K562 (cell line): ENCODE measurements around the gene PDE2A. TPM values are rescaled to one million over a fixed set of nuclear protein-coding genes. Genes with fewer than 3 reads are reported as not detected.

Source experiments
- ATAC-seq: fragments of 200-7000 bp; cut with Tn5 transposase; 3 replicates; pipeline ENCODE4 v1.9.1; 2020; ENCODE audit warnings: moderate library complexity
- BruUV-seq: library from RNA; stranded (reverse); fragments of 400-500 nt; replicated peaks from 2 replicates; lab custom pipeline; 2021; lab: Mats Ljungman, UMichigan
- CTCF ChIA-PET: fragments of 300-600 bp; formaldehyde crosslinking; extraction: SDS; loops from one replicate; lab custom pipeline; 2021; ENCODE audit warnings: low intra/inter-chr PET ratio; lab: Yijun Ruan, JAX
- POLR2A ChIA-PET: fragments of 300-600, 350-650 bp; sonication (Branson Sonifier 250); formaldehyde crosslinking; extraction: SDS; loops from one replicate; lab custom pipeline; 2021; ENCODE audit warnings: antibody characterized with exemption, inconsistent platforms; lab: Yijun Ruan, JAX
- DNase-seq, 4 experiments: peaks; one replicate each; pipeline versions ENCODE4 v3.0.0 to v3.0.0-alpha.2; 2011 to 2018; ENCODE audit warnings: low spot score in 3 of 4, mixed read lengths in 3 of 4; ENCODE audit errors: extremely low read depth in 1 of 4
- FAIRE-seq: peaks from 2 replicates; lab custom pipeline; 2011; peaks lifted over from hg19 to GRCh38; lab: Jason Lieb, UNC
- H2AFZ ChIP-seq: 2 replicates; pipeline ENCODE4 v1.6.0; 2011; ENCODE audit warnings: low read depth, low read length, control low read depth, inconsistent platforms
- H3K27ac ChIP-seq: fragments of 200-600 bp; 3 replicates; pipeline ENCODE4 v1.8.0; 2011; ENCODE audit warnings: low read depth, mild to moderate bottlenecking, control low read depth, inconsistent platforms, low read length, moderate library complexity, mixed read lengths; ENCODE audit errors: extremely low read depth
- H3K27me3 ChIP-seq, 2 experiments: fragments of 300-600 bp in 1 of 2; 2 replicates in 1 of 2; 3 replicates in 1 of 2; pipeline versions ENCODE4 v1.6.0 to v1.8.0; 2011; ENCODE audit warnings: inconsistent platforms in 2 of 2, low read length in 2 of 2, mild to moderate bottlenecking in 1 of 2, mixed read lengths in 1 of 2, moderate library complexity in 1 of 2; ENCODE audit not compliant: control insufficient read depth in 2 of 2, insufficient read depth in 2 of 2
- H3K36me3 ChIP-seq: fragments of 300-600 bp; 3 replicates; pipeline ENCODE4 v1.8.0; 2011; ENCODE audit warnings: mild to moderate bottlenecking, low read length, inconsistent platforms; ENCODE audit not compliant: control insufficient read depth, insufficient read depth
- H3K4me1 ChIP-seq, 2 experiments: fragments of 200-600 bp in 1 of 2; replicated peaks in 1 of 2; 2 replicates in 1 of 2; 3 replicates in 1 of 2; pipeline versions ENCODE4 v1.5.1 to v1.8.0; 2011; ENCODE audit warnings: inconsistent platforms in 2 of 2, low read length in 2 of 2, mild to moderate bottlenecking in 1 of 2, mixed read lengths in 1 of 2, moderate library complexity in 1 of 2; ENCODE audit not compliant: control insufficient read depth in 2 of 2, insufficient read depth in 2 of 2
- H3K4me2 ChIP-seq: 2 replicates; pipeline ENCODE4 v1.6.1; 2011; ENCODE audit warnings: low read length, control low read depth, inconsistent platforms, mixed read lengths; ENCODE audit not compliant: insufficient read depth
- H3K4me3 ChIP-seq: fragments of 200-600 bp; sonication (generic), shearing (Covaris generic); 2 replicates; pipeline ENCODE4 v1.5.1; 2016; ENCODE audit warnings: control low read depth, inconsistent platforms
- H3K79me2 ChIP-seq: fragments of 200-600 bp; 3 replicates; pipeline ENCODE4 v1.8.0; 2011; ENCODE audit warnings: low read length, inconsistent platforms; ENCODE audit not compliant: control insufficient read depth, insufficient read depth
- H3K9ac ChIP-seq, 2 experiments: 2 replicates each; pipeline versions ENCODE4 v1.6.0 to v1.6.1; 2011; ENCODE audit warnings: low read depth in 2 of 2, low read length in 2 of 2, control low read depth in 1 of 2, inconsistent platforms in 1 of 2, mild to moderate bottlenecking in 1 of 2, mixed read lengths in 1 of 2; ENCODE audit not compliant: insufficient read depth in 1 of 2
- H3K9me1 ChIP-seq: one replicate; pipeline ENCODE4 v1.6.0; 2011; ENCODE audit warnings: inconsistent platforms, mild to moderate bottlenecking, low read length, moderate library complexity; ENCODE audit not compliant: control insufficient read depth, insufficient read depth
- H3K9me3 ChIP-seq: replicated peaks from 2 replicates; pipeline ENCODE4 v1.5.1; 2011; ENCODE audit warnings: low read depth, low read length, inconsistent platforms; ENCODE audit not compliant: control insufficient read depth, insufficient read depth
- H4K20me1 ChIP-seq: replicated peaks from 2 replicates; pipeline ENCODE4 v1.6.1; 2011; ENCODE audit warnings: low read length, inconsistent platforms, mixed read lengths; ENCODE audit not compliant: control insufficient read depth, insufficient read depth
- CREM ChIP-seq: IDR thresholded peaks from 2 replicates; pipeline ENCODE4 v1.6.1; 2014; ENCODE audit warnings: antibody characterized with exemption, low read depth
- EWSR1 ChIP-seq: fragments of 450-650 bp; IDR thresholded peaks from 2 replicates; pipeline ENCODE4 v1.6.1; 2018; ENCODE audit warnings: borderline replicate concordance, mild to moderate bottlenecking, low read depth, moderate library complexity; ENCODE audit not compliant: partially characterized antibody
- ILF3 ChIP-seq: fragments of 450-650 bp; IDR thresholded peaks from 2 replicates; pipeline ENCODE4 v1.6.1; 2018; ENCODE audit warnings: antibody characterized with exemption, mild to moderate bottlenecking, moderate library complexity, borderline replicate concordance
- NFE2L1 ChIP-seq: fragments of 450-650 bp; IDR thresholded peaks from 2 replicates; pipeline ENCODE4 v1.6.1; 2016; ENCODE audit warnings: missing genetic modification characterization, low read depth, mild to moderate bottlenecking, missing compliant biosample characterization, moderate library complexity, borderline replicate concordance
- SAFB ChIP-seq: fragments of 200-400 bp; formaldehyde crosslinking; IDR thresholded peaks from 2 replicates; pipeline ENCODE4 v1.6.1; 2017; ENCODE audit warnings: low read depth, low read length, borderline replicate concordance
- SLC30A9 ChIP-seq: fragments of 250-450 bp; sonication (Bioruptor Pico); IDR thresholded peaks from 2 replicates; pipeline ENCODE4 v1.8.0; 2022; ENCODE audit warnings: mild to moderate bottlenecking, moderate library complexity
- SREBF1 ChIP-seq: fragments of 150-350 bp; IDR thresholded peaks from 2 replicates; pipeline ENCODE4 v1.6.1; 2014; ENCODE audit warnings: antibody characterized with exemption, low read depth, low read length, borderline replicate concordance
- SRF ChIP-seq, 2 experiments: fragments of 250-450, 450-650 bp in 1 of 2; sonication (Bioruptor Pico) in 1 of 2; sonication (generic) in 1 of 2; formaldehyde crosslinking; IDR thresholded peaks; 2 replicates each; pipeline versions ENCODE4 v1.5.0 to v1.5.1; 2020 to 2022; ENCODE audit warnings: mild to moderate bottlenecking in 1 of 2, missing genetic modification reagents in 1 of 2
- ZKSCAN1 ChIP-seq: fragments of 150-350 bp; IDR thresholded peaks from 2 replicates; pipeline ENCODE4 v1.6.1; 2016; ENCODE audit warnings: low read depth, low read length
- ZNF124 ChIP-seq: sonication (generic); formaldehyde crosslinking; IDR thresholded peaks from 2 replicates; pipeline ENCODE4 v1.8.1; 2022; ENCODE audit warnings: missing genetic modification reagents
- ZNF354B ChIP-seq: fragments of 250-450 bp; sonication (Bioruptor Pico); IDR thresholded peaks from 2 replicates; pipeline ENCODE4 v1.4.0; 2020
- ZNF445 ChIP-seq: fragments of 250-450 bp; sonication (Bioruptor Pico); IDR thresholded peaks from 2 replicates; pipeline ENCODE4 v1.4.0; 2020; ENCODE audit warnings: low read depth, mild to moderate bottlenecking, moderate library complexity
- ZNF695 ChIP-seq: fragments of 450-650 bp; formaldehyde crosslinking; IDR thresholded peaks from 2 replicates; pipeline ENCODE4 v1.4.0; 2020; ENCODE audit warnings: mild to moderate bottlenecking, moderate library complexity
- WGBS: fragments of 100-300 bp; shearing (Covaris generic); methylation state at CpG from one replicate; pipeline ENCODE4 v1.1.6; 2016; ENCODE audit warnings: low coverage, mixed read lengths; ENCODE audit not compliant: insufficient coverage; ENCODE audit errors: missing lambda C conversion rate; 5-methylcytosine and 5-hydroxymethylcytosine counted together
- in situ Hi-C: fragments of 300-500 bp; cut with MboI; formaldehyde crosslinking; loops from 4 replicates; pipeline ENCODE4 v1.15.0; 2018; ENCODE audit warnings: inconsistent platforms, mixed read lengths
- intact Hi-C: fragments of 100-400 bp; cut with micrococcal nuclease; formaldehyde crosslinking; loops from 2 replicates; pipeline ENCODE4 v1.14.2; 2022
- polyA plus RNA-seq, 8 experiments: library from polyadenylated mRNA; depleted of rRNA in 4 of 8; stranded (reverse) in 5 of 8; unstranded in 3 of 8; fragments of >200 nt; fragmentation: Nextera tagmentation in 2 of 8; fragmentation: Illumina TruSeq in 1 of 8; extraction: Ambion mirVana in 2 of 8; extraction: Trizol in 1 of 8; gene quantifications; 2 replicates each; pipeline versions ENCODE4 v1.2.1 to v1.2.3, GENCODE V29; 2011 to 2014; ENCODE audit warnings: inconsistent platforms in 1 of 8, missing spikeins in 1 of 8
- total RNA-seq, 7 experiments: library from RNA; depleted of rRNA in 6 of 7; stranded (reverse); fragments of >200 nt in 6 of 7; fragmentation: Illumina TruSeq in 2 of 7; extraction: Trizol in 2 of 7; gene quantifications; 2 replicates each; pipeline versions ENCODE4 v1.2.1 to v1.2.3, GENCODE V29; 2011 to 2021; ENCODE audit warnings: low replicate concordance in 1 of 7
- TF ChIP-seq, protein P1 (sequence below): fragments of 450-650 bp; formaldehyde crosslinking; IDR thresholded peaks from 2 replicates; pipeline ENCODE4 v1.4.0; 2020; ENCODE audit warnings: mild to moderate bottlenecking, moderate library complexity
- TF ChIP-seq, protein P2 (sequence below), 2 experiments: IDR thresholded peaks in 1 of 2; conservative IDR thresholded peaks in 1 of 2; 2 replicates each; pipeline ENCODE4 v1.6.1; 2016; ENCODE audit warnings: low read depth in 2 of 2, mild to moderate bottlenecking in 1 of 2, missing compliant biosample characterization in 1 of 2, missing genetic modification characterization in 1 of 2, moderate library complexity in 1 of 2

PDE2A gene
- total and polyA plus RNA-seq, 9 of the 15 experiments (the other 6 are each of a cell fraction or from before 2014, with no cell fraction given): 0.07 to 15.2 (median 1.6) TPM; not detected in 1

DNA sequence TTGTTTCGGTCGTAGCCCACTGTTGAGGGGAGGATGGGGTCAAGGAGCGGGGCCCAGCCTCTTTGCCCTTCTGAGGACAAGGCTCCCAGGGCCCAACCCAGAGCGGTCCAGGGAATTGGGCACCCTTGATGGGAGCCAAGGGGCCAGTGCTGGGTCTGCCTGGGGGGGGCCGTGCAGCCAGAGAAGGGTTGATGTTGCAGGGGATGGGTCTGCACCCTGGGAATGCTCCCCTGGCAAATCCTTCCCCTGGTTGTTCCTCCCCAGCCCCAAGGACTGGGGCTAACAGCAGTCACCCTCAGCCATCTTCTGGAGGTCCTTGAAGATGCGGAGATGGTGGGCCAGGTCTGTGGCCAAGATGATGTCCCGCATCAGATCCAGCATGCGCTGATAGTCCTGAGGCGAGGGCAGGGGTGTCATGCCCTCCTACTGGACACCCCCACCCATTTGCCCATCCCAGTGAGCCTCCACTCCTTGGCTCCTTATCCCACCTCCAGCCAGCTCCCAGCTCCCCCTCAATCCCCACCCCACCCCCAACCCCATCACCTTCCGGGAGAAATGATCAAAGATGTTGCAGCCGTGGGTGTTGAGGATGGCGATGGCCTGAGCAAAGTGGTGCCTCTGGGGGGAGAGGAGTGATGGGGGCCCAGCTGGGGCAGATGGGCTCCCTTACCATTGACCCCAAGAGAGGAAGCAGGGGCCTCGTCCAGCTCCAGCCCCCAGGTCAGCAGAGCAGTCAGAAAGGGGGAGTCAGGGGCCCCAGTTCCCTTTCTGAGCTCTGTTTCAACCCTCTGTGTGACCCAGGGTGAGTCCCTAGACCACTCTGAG is 95.0 kb downstream of the PDE2A start (continued):
- TF ChIP-seq ILF3 (no peak), SAFB (no peak), ZNF445 (no peak), ZNF695 (CRISPR knock-in tag) (no peak), ZNF354B (CRISPR knock-in tag) (no peak), NFE2L1 (no peak)

DNA sequence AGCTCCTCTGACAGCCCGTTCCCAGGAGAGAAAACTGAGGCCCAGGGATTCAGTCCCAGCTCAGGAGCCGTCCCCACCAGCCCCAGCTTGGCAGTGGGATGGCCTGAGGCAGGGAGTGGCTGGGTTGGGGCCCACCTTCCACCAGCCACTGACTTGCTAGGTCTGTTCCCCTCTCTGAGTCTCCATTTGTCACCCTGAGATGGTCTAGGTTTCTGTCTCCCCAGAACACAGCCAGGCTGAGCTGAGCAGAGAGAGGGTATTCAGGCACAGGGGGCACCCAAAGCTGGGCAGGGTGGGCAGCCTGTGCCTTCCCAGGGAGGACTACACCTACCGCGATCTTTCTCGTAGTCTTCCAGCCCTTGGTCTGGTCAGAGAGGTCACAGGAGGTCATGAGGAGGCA is 95.7 kb downstream of the PDE2A start:
- ChIA-PET POLR2A (interaction anchor here (0.6 to 1.2 kb wide), 2 partner anchors 8 to 119 kb away, joined by 3 to 4 read pairs; no protein-coding TSS in a partner anchor), CTCF (no interaction called here)
- Histone ChIP-seq H3K27me3 (peaks cover 3 to 50% of the 10 kb centered on the region in 2 experiments; a peak in 4 of 5 replicates), H3K79me2 (no peaks in the 10 kb centered on the region), H3K4me1 (no peaks in the 10 kb centered on the region; a peak in 1 of 5 replicates), H3K27ac (no peak overlapping the region), H2AFZ (no peak overlapping the region), H3K9me3 (no peaks in the 10 kb centered on the region), H3K4me3 (no peak overlapping the region), H3K9me1 (no peaks in the 10 kb centered on the region), H3K9ac (no peak overlapping the region), H3K4me2 (no peak overlapping the region), H4K20me1 (peaks cover 10% of the 10 kb centered on the region; the same call in 1 of the 2 replicates), H3K36me3 (no peaks in the 10 kb centered on the region)
- in situ Hi-C loops: no loop called here
- WGBS: 2% methylated on average over 5 of the region's 5 CpGs
- BruUV-seq: no TSS peak
- intact Hi-C loops: no loop called here
- ATAC-seq (no peak), FAIRE-seq (no peak), DNase-seq (no peak)
- TF ChIP-seq, protein P1, sequence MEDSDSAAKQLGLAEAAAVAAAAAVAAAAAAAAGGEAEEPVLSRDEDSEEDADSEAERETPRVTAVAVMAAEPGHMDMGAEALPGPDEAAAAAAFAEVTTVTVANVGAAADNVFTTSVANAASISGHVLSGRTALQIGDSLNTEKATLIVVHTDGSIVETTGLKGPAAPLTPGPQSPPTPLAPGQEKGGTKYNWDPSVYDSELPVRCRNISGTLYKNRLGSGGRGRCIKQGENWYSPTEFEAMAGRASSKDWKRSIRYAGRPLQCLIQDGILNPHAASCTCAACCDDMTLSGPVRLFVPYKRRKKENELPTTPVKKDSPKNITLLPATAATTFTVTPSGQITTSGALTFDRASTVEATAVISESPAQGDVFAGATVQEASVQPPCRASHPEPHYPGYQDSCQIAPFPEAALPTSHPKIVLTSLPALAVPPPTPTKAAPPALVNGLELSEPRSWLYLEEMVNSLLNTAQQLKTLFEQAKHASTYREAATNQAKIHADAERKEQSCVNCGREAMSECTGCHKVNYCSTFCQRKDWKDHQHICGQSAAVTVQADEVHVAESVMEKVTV: no peak
- no peak for TF ChIP-seq EWSR1
- no peak for TF ChIP-seq ZNF124 (CRISPR knock-in tag)
- TF ChIP-seq ZKSCAN1: no peak
- no peak for TF ChIP-seq SREBF1
- TF ChIP-seq, protein P2, sequence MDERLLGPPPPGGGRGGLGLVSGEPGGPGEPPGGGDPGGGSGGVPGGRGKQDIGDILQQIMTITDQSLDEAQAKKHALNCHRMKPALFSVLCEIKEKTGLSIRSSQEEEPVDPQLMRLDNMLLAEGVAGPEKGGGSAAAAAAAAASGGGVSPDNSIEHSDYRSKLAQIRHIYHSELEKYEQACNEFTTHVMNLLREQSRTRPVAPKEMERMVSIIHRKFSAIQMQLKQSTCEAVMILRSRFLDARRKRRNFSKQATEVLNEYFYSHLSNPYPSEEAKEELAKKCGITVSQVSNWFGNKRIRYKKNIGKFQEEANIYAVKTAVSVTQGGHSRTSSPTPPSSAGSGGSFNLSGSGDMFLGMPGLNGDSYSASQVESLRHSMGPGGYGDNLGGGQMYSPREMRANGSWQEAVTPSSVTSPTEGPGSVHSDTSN (CRISPR knock-in tag; IDR thresholded peaks at IDR 0.05; ENCODE audit: low read depth): no peak
- TF ChIP-seq, protein P2 (tag; conservative IDR thresholded peaks at IDR 0.05; ENCODE audit: low read depth): no peak
- no peak for TF ChIP-seq SLC30A9 (CRISPR knock-in tag)
- no peak for TF ChIP-seq CREM
- TF ChIP-seq SRF (CRISPR knock-in tag; IDR thresholded peaks at IDR 0.05): no peak
